SU-DHL-6 (cell line): ENCODE results near the gene DCC.

ENCODE experiments used
- CTCF ChIP-seq: fragments of 200-600 bp; sonication (generic); IDR thresholded peaks from one replicate; pipeline ENCODE4 v1.5.1; 2017; ENCODE audit warnings: antibody characterized with exemption, mild to moderate bottlenecking, low read length, moderate library complexity; ENCODE audit not compliant: insufficient read depth, poor library complexity, severe bottlenecking
- EZH2phosphoT487 ChIP-seq: fragments of 200-600 bp; sonication (generic), shearing (Covaris generic); conservative IDR thresholded peaks from 2 replicates; pipeline ENCODE4 v1.6.1; 2018; ENCODE audit warnings: mild to moderate bottlenecking, antibody characterized with exemption, low read length, moderate library complexity, mixed read lengths

- no peak for TF ChIP-seq CTCF
- no peak for TF ChIP-seq EZH2phosphoT487
These were observed 23.9 kb downstream of the DCC start for GRCh38 chr18:52363861-52364260.
